Activated CD8-positive, alpha-beta memory T cell treated with anti-CD3 and anti-CD28 coated beads for 48 hours (primary cell): Measurements from ENCODE around the gene EPHB4.

ENCODE experiments used
- DNase-seq, 3 experiments: peaks; one replicate each; pipeline ENCODE4 v3.0.0-alpha.2; 2020; ENCODE audit warnings: low read depth in 2 of 3, low spot score in 2 of 3

EPHB4 gene

GRCh38 chr7:100854146-100854895 is 27.0 kb upstream of the EPHB4 start:
- no peak for DNase-seq

- DNase-seq = peak; percentile 74 to 77 (median 76)
Measured at GRCh38 chr7:100852048-100852872, 24.9 kb upstream of the EPHB4 start, which contains the start of gene SLC12A9. Gene SLC12A9, plus strand, starts transcription at chr7:100852713. Its CDS starts 1,485 bp downstream, at chr7:100854198.

GRCh38 chr7:100847360-100847759 is 20.0 kb upstream of the EPHB4 start:
- no peak for DNase-seq

- DNase-seq = no peak
Measured at GRCh38 chr7:100840470-100841100, 13.3 kb upstream of the EPHB4 start.

- no peak for DNase-seq
Measured at GRCh38 chr7:100839361-100839760, 12.0 kb upstream of the EPHB4 start.

- DNase-seq = peak; percentile 30 to 58 (median 36)
Measured at GRCh38 chr7:100837099-100837836, 9.9 kb upstream of the EPHB4 start.

- no peak for DNase-seq
Measured at GRCh38 chr7:100836812-100837098, 9.4 kb upstream of the EPHB4 start.

GRCh38 chr7:100835903-100836811 is 8.8 kb upstream of the EPHB4 start:
- DNase-seq = no peak

- DNase-seq = no peak
Measured at GRCh38 chr7:100832281-100832633, 4.9 kb upstream of the EPHB4 start.

GRCh38 chr7:100830396-100830795 is 3.1 kb upstream of the EPHB4 start:
- DNase-seq = no peak

GRCh38 chr7:100829150-100829716 is 1.9 kb upstream of the EPHB4 start:
- DNase-seq = no peak

- DNase-seq = no peak
Measured at GRCh38 chr7:100826514-100827329, 601 bp downstream of the EPHB4 start.

GRCh38 chr7:100825751-100826513 is 1.4 kb downstream of the EPHB4 start:
- DNase-seq = no peak

- no peak for DNase-seq
Measured at GRCh38 chr7:100825215-100825671, 2.1 kb downstream of the EPHB4 start.

GRCh38 chr7:100824499-100825214 is 2.7 kb downstream of the EPHB4 start:
- no peak for DNase-seq

GRCh38 chr7:100823534-100823933 is 3.8 kb downstream of the EPHB4 start:
- no peak for DNase-seq

- DNase-seq = no peak
Measured at GRCh38 chr7:100823140-100823525, 4.2 kb downstream of the EPHB4 start.
